C1 segment of cervical spinal cord (tissue), 14 donors: ENCODE data around the gene PGP.
A peak's percentile ranks its signal among the peaks of the same experiment; 100 is the strongest.
"Not testable (repeated sequence)": the region's sequence is repeated elsewhere in the genome, so short reads cannot be mapped to it uniquely, and the experiment has no call there.

Experiments
- DNase-seq, 14 donors: peaks; one replicate each; lab custom pipeline; 2025; lab: John Stamatoyannopoulos, UW

PGP gene, protein sequence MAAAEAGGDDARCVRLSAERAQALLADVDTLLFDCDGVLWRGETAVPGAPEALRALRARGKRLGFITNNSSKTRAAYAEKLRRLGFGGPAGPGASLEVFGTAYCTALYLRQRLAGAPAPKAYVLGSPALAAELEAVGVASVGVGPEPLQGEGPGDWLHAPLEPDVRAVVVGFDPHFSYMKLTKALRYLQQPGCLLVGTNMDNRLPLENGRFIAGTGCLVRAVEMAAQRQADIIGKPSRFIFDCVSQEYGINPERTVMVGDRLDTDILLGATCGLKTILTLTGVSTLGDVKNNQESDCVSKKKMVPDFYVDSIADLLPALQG

DNA sequence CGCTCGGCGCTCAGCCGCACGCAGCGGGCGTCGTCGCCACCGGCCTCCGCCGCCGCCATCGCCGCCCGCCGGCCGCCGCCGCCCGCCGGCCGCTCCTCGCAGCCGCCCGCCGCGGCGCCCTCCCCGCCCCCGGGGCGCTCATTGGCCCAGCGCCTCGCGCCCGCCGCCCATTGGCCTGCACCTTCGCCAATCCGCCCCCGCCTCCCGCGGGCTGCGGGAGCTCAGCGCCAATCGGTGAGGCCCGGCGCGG, at the start of gene PGP:
TSS of gene PGP (minus strand) at position 122 of the 250 bp plus-strand sequence. CDS start at position 59, 63 bp downstream.
- DNase-seq, result no peak

DNA sequence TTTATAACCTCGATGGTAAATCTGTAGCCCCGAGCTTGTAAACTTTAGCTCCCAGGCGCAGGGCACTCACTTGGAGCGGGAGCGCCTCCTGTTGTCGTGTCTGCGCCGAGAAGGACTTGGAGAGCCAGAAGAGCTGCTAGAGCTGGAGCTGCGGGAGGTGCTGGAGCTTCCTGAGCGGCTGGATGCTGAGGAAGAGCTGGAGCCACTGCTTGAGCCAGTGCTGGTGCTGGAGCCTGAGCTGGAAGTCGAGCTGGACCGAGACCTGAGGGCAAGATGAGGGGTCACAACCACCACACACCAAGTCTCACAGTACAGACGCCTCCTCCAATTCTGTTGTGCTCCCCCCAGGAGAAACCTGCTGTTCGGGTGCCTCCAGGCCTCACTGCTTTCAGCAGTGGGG, 48.4 kb upstream of the PGP start:
- DNase-seq, result not testable (repeated sequence)

DNA sequence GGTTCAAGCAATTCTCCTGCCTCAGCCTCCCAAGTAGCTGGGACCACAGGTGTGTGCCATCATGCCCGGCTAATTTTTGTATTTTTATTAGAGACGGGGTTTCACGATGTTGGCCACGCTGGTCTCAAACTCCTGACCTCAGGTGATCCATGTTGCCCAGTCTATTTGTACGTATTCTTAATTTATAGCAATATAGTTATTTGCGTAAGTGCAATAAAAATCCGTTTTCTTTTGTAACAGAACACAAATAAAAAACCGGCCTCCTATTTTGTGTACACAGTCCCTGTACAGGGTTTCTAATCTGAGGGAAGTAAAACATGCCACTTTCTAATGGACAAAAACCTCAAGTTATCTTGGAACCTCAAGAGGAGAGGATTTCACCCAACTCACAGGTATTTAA, 45.6 kb upstream of the PGP start:
- no peak for DNase-seq

DNA sequence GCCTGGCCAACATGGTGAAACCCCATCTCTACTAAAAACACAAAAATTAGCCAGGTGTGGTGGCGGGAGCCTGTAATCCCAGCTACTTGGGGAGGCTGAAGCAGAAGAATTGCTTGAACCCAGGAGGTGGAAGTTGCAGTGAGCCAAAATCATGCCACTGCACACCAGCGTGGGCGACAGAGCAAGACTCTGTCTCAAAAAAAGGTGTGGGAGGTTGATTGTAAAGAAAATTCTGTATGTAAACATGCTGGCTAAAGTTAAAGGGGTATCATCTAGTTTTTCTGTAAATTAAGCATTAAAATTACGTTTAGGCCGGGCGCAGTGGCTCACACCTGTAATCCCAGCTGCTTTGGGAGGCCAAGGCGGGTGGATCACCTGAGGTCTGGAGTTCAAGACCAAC, 43.9 kb upstream of the PGP start:
- DNase-seq, result not testable (repeated sequence)

DNA sequence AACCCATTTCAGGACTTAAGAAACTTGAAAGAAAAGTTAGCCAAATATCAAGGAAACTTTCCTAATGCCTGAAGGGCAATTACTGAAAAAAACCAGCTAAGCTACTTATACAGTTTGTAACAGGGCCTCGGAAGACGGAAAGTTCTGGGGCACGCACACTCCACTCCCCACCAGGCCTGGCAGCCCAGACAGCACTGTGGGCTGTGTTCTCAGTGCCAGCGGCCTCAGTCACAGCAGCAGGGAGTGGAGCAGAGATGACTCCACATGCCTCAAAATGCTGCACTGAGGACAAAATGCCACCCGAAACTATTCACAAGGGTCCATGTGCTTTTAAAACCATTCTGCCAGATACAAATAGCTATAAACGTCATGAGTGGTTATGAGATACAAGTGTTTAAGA, 43.1 kb upstream of the PGP start:
- DNase-seq, result no peak

DNA sequence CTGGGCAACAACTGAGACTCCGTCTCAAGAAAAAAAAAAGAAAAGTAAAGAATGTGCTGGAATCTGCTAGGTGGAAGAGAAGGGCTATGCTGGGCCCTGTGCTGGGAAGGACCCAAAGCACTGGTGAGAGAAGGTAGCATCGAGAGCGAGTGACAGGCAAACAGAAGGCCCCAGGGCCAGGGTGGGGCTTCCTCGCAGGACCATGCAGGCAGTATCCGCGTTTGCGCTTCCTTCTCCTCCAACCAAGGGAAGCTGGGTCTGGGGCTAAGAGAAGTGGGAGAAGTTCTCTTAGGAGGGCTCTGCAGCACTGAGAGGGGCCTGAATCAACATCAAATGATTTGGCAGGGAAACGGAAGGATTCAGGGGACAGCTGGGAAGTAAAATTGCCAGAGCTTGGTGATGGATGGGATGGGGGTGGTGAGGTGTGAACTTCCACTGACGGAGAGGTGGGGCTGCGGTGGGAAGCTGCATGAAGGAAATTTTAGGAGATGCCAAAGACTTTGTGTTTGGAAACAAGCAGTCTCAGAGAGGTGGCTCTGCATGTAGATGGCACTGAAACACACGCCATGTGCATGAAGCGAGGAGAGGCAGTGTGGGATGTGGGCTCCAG, 42.0 kb upstream of the PGP start:
- DNase-seq, result no peak

DNA sequence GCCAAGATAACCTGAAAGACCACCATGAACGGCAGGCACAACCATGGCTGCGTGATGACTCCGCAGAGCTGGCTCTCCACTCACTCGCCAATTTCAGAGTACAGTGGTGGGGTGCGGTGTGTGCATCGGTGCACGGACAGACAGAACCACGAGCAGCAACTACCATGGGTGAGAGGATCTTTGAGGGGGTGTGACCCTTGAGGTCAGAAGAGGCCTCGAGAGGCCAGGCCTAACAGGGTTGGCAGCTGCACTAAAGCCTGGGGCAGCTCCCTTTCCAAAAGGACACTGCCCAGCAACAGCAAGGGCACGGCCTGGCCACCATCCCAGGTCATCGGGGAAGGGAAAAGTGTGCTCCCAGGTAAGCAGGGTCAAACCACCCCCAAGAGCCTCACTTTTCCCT, 38.7 kb upstream of the PGP start:
- DNase-seq, result no peak

DNA sequence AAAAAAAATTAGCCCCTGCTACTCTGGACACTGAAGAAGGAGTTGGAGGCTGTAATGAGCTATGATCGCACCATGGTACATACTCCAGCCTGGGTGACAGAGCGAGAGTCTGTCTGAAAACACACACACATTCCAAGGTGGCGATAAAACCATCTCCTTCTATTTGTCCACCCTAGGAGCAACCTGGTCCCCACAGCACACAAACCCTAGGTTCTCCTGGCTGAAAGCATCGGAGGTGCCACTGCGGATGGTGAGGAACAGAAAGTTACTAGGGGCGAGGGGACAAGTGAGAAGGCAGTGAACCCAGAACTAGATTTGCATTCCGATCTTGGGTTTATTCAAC, 38.1 kb upstream of the PGP start:
- no peak for DNase-seq

DNA sequence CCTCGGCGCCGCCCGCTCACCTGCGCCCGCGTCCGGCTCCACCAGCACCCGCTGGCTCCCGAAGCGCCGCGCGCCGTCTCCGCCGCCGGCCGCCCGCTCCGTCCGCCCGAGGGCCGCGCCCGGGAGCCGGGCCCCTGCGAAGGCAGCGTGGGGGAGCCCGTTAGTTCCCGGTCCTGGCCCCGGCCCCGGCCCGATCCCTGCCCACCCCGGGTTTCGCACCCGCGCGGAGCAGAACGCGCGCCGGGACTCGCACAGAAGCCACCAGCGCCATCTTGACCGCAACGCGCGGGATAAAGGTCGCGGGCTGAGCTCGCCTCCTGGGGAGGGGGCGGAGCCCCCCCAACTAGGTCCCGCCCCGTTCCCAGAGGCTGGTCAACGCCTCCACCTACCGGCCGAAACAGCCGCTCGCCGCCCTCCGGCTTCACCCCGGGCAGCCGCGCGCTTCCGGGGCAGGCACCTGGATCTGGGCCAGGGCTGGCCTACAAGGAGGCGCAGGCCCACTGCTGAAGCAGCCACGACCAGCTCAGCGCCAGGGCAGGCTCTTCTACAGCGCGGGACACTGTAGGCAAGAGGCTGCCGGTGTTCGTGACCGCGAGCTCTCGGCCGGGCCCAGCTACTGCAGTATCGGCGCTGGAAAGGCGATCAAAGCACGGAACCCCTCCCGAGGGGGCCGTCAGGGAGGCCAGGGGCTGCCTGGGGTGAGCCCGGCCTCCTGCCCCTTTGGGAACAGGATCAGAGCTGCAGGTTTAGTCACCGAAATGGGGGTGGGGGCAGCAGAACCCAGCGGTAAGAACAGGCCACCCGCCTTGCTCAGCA, 36.9 kb upstream of the PGP start, which contains the start of gene ECI1:
TSS of gene ECI1 (minus strand) at position 292 of the 816 bp plus-strand sequence. CDS start at position 271, 21 bp downstream.
- peak; percentile 26 to 95 (median 89) for DNase-seq

DNA sequence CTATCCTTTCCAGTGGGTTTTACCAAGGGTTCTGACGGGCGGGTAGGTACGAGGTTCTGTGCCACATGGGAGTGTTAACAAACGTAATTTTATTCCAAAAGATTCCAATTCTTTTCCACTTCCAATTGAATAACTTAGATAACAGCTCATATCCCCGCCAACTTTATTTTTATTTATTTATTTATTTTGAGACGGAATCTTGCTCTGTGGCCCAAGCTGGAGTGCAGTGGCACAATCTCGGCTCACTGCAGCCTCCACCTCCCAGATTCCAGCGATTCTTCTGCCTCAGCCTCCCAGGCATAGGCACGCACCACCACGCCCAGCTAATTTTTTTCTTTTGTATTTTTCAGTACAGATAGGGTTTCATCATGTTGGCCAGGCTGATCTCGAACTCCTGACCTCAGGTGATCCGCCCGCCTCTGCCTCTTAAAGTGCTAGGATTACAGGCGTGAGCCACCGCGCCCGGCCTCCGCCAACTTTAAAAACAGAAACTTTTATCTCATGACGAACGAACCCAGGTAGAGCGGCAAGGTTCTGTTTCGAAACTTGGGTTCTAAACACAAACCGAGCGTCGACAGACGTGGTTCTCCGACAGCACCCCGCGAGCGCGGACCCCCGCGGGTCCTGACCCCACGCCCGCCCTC, 36.1 kb upstream of the PGP start:
- DNase-seq, result peak in 1 of 14 donors; percentile 37

DNA sequence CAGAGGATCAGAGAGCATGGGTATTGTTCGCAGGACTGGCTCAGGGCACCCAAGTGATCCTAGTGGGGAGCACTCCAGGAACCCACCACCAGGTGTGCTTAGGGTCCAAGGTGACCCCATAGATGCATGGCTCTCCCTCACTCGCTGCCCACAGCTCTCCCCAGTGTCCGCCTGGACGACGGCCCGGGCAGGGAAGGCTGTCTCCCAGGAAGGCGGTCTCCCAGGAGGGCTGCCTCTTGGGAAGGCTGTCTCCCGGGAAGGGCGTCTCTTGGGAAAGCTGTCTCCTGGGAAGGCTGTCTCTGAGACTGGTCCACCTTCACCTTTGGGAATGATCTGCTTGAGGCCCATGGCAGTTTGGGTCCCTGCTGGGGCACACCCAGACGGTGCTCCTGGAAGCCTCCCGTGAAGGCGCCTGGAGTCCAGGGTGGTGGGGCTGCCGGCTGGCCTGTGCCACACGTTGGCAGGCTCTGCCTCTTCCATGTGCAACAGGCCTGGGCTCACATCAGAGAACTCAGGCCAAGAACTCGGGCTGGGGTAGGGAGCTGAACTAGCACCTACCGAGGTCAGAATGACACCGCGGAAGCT, 31.8 kb upstream of the PGP start:
- no peak for DNase-seq

DNA sequence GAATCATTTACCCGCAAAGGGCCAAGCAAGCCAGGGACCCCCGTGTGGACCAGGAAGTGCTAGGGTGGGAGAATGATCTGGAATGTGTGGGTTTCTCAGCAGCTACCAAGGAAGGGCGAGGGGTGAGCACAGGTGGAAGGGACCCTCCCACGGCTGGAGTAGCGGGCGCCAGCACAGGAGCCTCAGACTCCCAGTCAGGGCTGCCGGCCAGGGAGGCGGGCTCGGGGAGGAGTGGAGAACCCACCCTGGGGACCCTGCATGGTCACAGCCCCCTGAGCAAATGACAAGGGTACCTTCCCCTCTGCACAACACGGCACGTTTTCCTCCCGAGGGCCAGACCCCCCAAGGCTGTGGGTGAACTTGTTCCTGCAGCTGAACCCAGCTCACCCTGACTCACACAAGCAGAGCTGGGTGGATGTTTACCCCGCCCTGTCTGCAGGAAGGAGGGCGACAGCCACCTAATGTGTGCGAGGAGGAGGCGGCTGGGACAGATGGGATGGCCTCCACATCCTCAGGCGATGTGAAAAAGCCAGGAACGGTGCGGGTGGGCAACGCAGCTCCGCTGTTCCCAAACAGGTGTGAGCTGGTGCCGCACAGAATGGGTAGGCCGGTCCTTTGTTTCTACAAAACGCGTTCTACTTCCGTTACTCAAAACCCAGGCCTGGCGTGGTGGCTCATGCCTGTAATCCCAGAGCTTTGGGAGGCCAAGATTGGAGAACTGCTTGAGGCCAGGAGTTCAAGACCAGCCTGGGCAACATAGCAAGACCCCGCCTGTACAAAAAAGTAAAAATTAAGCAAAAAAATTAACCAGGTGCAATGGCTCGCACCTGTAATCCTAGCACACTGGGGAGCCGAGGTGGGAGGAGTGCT, 30.5 kb upstream of the PGP start:
- DNase-seq, result no peak

DNA sequence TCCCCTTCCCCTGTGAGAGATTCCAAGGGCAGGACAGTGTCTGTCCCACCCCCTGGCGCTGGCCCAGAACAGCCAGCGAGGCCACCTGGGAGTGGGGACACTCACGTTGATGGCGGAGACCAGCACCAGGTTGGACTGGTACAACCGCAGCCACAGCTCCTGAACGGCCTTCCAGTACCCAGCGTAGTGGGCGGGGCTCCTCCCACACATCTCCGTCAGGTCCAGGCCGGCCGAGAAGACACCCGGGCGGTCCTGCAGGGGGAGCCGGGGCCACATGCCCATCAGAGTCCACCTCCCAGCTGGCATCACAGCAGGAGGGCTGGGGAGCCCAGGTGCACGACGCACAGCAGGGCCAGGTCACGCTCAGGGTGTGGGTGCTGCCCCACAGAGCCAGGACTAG, 29.7 kb upstream of the PGP start:
- no peak for DNase-seq

DNA sequence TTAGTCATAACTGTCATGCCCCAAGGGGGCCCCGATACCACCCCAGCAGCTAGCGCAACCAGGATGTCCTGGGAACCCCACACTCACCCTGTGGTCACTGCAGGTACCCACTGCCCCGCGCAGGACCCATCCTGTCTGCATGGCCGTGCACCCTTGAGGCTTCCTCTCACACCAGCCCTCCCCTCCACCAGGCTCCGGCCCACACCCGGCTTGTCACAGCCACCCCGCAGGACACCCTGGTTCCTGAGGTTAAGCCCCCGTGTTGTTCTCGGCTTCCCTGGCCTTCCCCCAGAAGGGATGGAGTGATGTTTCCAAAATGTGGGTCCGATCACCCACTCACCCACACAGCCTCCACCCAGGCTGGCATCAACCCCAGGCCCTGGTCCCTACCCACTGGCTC, 29.1 kb upstream of the PGP start:
- DNase-seq, result no peak

DNA sequence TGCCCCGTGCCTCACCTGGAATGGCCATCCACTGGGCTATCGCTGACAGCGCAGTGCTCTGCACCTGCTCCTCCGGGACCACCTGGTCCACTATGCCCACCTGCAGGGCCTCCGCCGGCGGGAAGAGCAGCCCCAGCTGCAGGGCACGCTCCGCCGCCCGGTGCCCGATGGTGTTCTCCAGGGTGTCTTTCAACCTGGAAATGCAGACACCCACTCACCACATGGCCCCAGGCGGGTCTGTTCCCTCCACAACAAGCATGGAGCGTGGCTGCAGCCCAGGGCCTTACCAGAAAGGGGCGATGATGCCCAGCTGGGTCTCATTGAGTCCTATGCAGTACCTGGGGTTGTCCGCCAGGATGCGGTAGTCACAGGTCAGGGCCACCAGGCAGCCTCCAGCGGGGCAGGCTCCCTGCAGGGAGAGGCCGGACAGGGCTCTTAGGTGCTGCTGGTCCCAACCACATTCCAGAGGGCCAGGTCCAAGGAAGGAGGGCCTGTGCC, 28.4 kb upstream of the PGP start:
- DNase-seq, result no peak

DNA sequence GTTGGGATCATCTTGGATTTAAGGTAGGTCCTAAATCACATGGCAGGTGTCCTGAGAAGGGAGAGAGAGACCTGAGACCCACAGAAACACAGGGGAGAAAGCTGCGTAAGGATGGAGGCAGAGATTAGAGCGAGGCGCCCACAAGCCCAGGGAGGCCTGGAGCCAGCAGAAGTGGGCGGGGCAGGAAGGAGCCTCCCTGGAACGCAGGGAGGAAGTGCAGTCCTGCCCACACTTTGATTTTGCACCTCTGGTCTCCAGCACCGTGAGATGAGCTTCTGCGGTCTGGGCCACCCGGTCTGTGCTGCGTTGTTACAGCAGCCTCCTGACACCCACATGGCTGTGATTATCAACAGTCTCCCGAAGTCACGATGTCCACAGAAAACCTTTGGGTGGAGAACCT, 28.0 kb upstream of the PGP start:
- DNase-seq, result no peak

DNA sequence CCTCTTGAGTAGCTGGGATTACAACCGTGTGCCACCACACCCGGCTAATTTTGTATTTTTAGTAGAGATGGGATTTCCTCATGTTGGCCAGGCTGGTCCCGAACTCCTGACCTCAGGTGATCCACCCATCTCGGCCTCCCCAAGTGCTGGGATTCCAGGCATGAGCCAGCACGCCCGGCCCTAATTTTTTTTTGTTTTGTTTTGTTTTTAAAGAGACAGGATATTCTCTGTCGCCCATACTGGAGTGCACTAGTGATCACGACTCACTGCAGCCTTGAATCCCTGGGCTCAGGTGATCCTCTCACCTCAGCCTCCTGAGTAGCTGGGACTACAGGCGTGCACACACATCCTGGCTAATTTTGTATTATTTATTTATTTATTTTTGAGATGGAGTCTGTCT, 25.7 kb upstream of the PGP start:
- DNase-seq, result not testable (repeated sequence)

DNA sequence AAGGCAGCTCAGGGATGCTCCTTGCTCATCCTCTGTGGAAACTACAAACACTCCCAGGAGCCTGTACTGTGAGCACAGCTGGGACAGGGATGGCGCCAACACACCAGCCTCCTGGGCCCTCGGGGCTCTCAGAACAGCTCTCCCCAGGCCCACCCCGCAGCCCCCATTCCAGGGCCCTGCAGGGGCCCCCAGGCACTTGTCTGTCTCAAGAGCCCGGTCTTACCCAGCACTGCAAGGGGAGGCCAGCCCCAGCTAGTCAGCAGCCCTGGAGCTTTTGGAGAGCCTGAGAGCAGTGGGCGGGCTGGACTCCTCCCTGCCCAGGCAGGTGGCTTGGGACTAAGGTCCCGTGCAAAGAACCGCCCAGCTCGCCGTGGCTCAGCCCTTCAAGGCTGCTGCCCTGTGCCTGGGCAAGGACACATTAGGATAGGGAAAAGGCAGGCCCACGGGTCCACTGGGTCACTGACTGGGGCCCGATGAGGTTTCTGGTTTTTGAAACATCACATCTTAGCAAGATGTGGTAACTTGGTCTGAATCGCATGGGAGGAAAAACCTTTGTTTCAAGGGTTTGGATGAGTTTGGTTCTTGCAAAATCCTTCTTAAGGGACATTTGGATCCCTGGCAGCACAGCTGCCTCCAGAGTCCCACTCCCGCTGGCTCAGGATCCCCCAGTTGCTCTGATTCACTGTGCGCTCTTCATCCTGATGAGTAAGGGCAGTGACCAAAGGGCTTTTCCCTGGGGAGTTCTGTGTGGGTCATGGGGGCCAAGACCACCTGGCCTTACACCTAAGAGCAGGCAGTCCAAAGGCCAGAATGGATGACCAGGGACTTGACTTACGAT, 24.4 kb upstream of the PGP start:
- peak in 1 of 14 donors; percentile 40 for DNase-seq

DNA sequence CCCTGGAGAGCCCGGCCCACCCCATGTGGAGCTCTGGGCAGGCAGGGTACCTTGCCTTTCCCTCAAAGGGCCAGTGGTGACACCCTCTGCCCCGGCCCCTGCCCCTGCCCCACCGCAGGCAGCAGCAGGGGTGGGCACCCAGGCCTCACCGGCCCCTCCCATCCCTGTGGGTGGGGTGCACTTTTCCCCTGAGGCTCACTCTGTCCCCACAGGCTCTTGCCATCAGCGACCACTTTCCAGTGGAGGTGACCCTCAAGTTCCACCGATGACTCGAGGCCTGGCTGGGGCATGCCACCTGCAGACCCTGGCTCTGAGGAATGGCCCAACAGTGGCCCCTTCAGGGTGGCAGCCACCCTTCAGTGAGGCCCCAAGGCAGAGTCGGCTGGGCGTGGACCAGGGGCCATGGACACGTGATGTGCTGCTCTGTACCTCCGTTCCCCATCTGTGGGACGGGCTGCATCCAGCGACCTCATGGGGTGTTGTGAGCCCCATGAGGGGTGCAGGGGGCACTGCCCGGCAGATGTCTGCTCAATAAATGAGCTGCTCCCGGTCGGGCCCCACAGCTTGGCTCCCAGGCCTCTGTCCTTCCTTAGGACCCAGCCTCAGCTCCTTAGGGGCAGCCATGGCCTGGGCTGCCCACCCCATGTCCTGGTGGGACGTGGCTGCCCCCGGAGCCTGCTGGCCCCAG, 23.7 kb upstream of the PGP start:
- no peak for DNase-seq
